Endothelial cell of umbilical vein (primary cell): ENCODE results near the gene BMPR1B.

Experiments
- CTCF ChIP-seq, 2 donors: IDR thresholded peaks; 1 replicate in 1 of 2; 2 replicates in 1 of 2; pipeline ENCODE4 v1.5.1; 2011; ENCODE audit warnings: low read length in 2 of 2, mild to moderate bottlenecking in 2 of 2, moderate library complexity in 2 of 2, control low read depth in 1 of 2, inconsistent platforms in 1 of 2, low read depth in 1 of 2; ENCODE audit not compliant: insufficient read depth in 1 of 2; ENCODE audit errors: extremely low read depth in 1 of 2
- EZH2 ChIP-seq: IDR thresholded peaks from 2 replicates; pipeline ENCODE4 v1.6.1; 2012; ENCODE audit warnings: borderline replicate concordance, low read depth, mild to moderate bottlenecking, moderate library complexity, low read length, inconsistent platforms; ENCODE audit not compliant: severe bottlenecking
- FOS ChIP-seq: IDR thresholded peaks from 2 replicates; pipeline ENCODE4 v1.6.1; 2011; ENCODE audit warnings: mild to moderate bottlenecking, low read length, moderate library complexity, borderline replicate concordance; ENCODE audit not compliant: insufficient read depth
- JUN ChIP-seq: IDR thresholded peaks from 2 replicates; pipeline ENCODE4 v1.6.1; 2011; ENCODE audit warnings: borderline replicate concordance, low read depth; ENCODE audit not compliant: insufficient read length, insufficient read depth
- MAX ChIP-seq: IDR thresholded peaks from 2 replicates; pipeline ENCODE4 v1.6.1; 2011; ENCODE audit not compliant: insufficient read depth, insufficient read length
- MYC ChIP-seq: IDR thresholded peaks from one replicate; pipeline ENCODE4 v1.6.1; 2011; ENCODE audit warnings: mild to moderate bottlenecking, low read depth, low read length
- POLR2A ChIP-seq: IDR thresholded peaks from 2 replicates; pipeline ENCODE4 v1.6.1; 2012; ENCODE audit warnings: low read depth, mild to moderate bottlenecking, control low read depth, low read length
- POLR2AphosphoS5 ChIP-seq: IDR thresholded peaks from 2 replicates; pipeline ENCODE4 v1.6.1; 2012; ENCODE audit warnings: low read depth, mild to moderate bottlenecking, control low read depth, low read length, moderate library complexity; ENCODE audit not compliant: insufficient read depth

- TF ChIP-seq MAX = no peak
- TF ChIP-seq CTCF (IDR thresholded peaks at IDR 0.05; ENCODE audit: extremely low read depth in 1 of 2, insufficient read depth in 1 of 2, low read depth in 1 of 2, low read length in 2 of 2) = no peak
- no peak for TF ChIP-seq JUN
- no peak for TF ChIP-seq POLR2A
- no peak for TF ChIP-seq POLR2AphosphoS5
- no peak for TF ChIP-seq EZH2
- no peak for TF ChIP-seq FOS
- TF ChIP-seq MYC = no peak
These were observed 428.9 kb downstream of the BMPR1B start for GRCh38 chr4:95186666-95187065.
